GM21447 (cell line): ENCODE data around the gene SCYGR3.
A peak's percentile ranks its signal among the peaks of the same experiment; 100 is the strongest.
"Not testable (repeated sequence)": the region's sequence is repeated elsewhere in the genome, so short reads cannot be mapped to it uniquely, and the experiment has no call there.

Source experiments
- ATAC-seq: cut with Tn5 transposase; IDR thresholded peaks from one replicate; pipeline ENCODE4 v1.9.1; 2021; ENCODE audit not compliant: unreplicated experiment

The SCYGR3 gene

DNA sequence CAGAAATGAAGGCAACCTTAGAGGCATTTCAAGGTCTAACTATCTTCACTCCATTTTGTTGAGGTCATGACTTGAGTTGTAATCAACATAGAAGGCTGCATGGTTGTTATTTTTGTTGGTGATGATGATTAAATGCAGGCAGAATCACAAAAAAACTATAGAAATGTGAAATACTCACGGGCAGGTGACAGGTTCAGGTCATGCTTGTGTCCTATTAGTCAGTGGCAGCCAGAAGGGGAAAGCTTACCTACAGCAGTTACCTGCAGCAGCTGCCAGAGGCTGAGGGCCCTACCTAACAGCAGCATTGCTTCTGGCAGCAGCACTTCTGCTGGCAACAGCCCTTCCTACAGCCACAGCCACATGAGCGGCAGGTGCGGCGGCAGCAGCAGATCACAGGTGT lies 394 bp downstream of the SCYGR3 start:
- ATAC-seq: no peak

DNA sequence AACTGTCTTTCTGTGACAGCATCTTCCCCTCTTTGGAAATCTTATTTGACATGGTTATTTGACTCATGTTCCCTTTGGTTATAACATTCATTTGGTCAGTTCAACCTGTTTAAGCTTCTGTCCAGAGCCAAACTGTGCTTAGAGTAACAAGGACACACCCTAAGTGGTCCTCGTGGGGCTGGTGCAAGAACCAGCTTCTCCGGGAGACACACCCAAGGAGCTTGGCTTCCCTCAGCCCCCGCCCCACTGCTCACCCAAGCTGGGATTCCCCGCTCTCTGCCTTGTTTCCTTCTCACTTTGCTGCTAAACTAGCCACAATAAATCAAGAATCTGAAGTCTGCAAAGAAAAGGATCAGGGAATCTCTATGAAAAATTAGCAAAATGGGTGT lies 1.4 kb downstream of the SCYGR3 start:
- ATAC-seq: no peak

DNA sequence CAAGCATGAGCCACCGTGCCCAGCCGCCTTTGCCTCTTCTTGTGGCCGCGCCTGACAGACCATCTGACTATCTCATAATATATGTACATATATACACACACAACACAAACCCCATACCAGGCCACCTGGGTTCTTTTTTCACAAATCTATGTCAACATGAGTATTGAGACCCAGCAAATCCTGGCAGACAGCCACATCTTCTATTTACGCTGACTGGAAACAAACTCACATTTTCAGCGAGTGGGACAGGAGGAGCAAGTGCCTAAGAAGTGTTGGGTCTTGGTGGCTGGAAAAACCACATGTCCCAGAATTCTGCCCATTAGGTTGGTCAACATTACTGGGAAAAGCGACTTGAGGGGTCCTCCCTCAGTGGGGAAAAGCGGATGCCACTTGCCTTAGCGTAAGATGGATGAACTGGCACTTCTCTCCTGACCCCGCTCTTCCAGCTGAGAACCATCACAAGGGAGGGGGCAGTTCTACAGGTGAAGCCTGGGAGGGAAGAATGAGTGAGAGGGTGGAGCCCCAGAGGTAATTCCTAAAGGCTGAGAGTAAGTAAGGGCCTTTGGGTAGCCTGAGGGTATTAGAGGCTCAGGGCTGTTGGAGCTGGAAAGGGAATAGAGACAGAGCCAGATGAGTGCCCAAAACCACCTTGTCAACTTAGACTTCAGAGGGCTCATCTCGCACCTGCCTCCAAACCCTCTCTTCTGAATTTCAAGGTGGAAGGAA lies 1.9 kb downstream of the SCYGR3 start:
- no peak for ATAC-seq

DNA sequence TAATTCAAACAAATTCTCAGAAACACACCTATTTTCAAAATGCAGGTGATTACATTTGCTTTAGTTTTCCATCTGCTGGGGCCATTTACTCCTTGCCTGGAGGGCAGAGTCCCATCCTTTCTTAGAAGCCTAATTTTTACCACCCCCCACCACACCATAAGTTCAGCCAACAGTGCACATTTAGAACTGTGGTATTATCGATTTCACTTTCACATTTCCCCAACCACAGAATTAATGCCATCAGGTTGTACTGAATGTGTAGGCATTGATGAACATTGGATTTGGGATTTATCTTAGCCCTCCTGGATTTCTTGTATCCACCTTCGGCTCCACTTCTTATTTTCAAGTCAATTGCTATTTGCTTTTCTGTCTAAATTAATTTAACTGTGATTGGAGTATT lies 4.5 kb downstream of the SCYGR3 start:
- no peak for ATAC-seq

DNA sequence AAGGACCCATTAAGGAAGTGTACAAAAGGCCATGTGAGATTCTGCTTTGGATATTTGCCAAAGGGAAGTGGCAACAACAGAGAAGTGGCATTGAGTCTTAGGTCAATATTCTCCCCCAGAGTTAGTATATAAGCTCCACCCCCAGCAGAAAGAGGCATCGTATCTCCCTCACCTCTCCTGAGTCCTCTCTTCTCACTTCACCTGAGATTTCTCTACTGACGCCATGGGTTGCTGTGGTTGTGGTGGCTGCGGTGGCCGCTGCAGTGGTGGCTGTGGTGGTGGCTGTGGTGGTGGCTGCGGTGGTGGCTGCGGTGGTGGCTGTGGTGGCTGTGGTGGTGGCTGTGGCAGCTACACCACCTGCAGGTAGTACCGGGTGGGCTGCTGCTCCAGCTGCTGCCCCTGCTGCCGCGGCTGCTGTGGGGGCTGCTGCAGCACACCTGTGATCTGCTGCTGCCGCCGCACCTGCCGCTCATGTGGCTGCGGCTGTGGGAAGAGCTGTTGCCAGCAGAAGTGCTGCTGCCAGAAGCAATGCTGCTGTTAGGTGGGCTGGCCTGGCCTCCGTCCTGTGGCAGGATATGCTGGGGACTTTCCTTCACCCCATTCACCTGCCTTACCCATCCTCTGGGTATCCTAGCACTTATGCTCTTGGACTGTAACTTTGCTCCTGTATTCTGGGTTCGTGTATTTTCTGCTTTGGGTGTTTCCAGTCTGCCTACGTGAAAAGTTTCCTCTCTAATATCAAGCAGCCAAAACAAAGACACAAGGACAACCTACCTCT lies 5.9 kb downstream of the SCYGR3 start:
- ATAC-seq: peak; percentile 79

DNA sequence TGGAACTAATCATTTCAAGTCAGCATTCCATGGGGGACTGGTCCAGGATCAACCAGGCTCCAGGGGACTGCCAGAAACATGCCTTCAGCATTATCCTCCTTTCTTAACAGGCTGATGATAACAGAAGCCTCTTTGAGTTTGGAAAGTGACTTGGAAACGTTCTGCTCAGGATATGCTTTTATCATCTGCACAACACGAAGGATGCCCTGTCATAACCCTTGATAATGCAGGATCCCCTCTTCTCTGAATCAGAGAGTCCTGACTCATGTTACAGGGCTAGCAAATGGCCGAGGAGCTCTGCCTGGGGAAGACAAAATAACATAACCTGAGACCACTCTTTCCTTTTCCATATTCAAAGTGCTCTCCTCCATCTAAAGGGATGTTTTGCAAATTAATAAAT lies 6.7 kb downstream of the SCYGR3 start:
- ATAC-seq: no peak

DNA sequence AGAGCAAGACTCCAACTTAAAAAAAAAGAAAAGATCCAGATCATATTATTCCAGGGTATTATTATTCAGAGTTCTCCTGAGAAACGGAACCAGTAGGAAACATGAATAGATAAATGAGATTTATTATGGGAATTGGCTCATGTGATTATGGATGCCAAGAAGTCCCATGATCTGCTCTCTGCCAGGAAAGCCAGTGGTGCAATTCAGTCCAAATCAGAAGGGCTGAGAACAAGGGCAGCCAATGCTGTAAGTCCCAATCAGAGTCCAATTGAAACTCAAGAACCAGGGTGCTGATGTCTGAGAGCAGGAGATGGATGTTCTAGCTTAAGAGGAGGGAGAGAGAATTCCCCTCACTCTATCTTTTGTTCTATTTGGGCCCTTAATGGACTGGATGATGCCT lies 8.2 kb downstream of the SCYGR3 start:
- ATAC-seq: no peak

DNA sequence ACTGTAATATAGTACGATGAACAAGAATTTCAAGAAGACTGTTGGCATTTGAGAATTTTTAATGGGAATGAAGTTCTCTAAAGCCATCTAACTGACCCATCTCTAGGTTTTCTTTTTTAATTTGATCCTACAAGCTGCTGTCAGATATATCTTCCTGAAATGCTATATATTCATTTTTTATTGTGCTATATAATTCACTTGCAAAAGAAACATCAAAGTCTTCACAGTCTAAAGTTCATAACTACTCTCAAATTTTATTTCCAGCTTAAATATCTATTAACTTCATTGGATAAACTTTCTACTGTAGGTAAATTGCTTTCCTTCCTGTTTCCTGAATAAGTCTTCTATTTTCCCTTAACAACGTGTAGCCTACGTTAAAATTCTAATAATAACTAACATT lies 12.3 kb downstream of the SCYGR3 start:
- no peak for ATAC-seq

DNA sequence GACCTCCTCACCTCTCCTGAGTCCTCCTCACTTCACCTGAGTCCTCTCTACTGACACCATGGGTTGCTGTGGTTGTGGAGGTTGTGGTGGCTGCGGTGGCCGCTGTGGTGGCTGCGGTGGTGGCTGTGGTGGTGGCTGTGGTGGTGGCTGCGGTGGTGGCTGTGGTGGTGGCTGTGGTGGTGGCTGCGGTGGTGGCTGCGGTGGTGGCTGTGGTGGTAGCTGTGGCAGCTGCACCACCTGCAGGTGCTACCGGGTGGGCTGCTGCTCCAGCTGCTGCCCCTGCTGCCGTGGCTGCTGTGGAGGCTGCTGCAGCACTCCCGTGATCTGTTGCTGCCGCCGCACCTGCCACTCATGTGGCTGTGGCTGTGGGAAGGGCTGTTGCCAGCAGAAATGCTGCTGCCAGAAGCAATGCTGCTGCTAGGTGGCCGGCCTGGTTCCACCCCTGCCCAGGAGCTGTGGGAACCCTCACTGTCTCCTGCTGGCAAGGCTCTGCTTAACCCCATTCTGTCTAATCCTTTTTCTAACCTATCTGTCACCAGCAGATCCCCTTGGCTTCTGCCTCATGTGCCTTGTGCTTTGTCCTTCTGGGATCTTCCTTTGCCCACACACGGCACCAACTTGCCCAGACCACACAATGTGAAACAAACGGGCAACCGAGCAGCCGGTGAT lies 15.7 kb downstream of the SCYGR3 start, which contains the start of gene SCYGR2:
Gene SCYGR2 (plus strand): TSS at position 59 of the 669 bp plus-strand sequence. CDS start 0 bp downstream, at position 59.
- not testable (repeated sequence) for ATAC-seq

DNA sequence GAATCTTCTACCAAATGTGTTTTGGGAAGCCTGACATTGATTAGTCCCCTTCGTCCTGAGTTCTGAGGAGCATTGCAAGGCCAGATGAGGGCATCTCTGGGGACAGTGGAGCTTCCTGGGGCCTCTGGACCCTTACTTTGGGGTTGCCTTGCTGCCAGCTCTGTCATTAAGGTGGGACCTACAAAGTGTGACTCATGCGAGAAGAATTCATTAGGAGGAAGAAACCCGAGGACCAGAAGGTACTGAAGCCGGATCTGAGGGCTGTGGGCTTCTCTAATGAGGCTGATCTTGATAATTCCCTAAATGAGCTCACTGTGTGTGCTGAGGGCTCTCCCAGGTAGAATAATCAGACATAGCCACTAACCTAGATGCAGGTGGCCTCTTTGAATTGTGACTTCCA lies 16.6 kb downstream of the SCYGR3 start:
- ATAC-seq: no peak

DNA sequence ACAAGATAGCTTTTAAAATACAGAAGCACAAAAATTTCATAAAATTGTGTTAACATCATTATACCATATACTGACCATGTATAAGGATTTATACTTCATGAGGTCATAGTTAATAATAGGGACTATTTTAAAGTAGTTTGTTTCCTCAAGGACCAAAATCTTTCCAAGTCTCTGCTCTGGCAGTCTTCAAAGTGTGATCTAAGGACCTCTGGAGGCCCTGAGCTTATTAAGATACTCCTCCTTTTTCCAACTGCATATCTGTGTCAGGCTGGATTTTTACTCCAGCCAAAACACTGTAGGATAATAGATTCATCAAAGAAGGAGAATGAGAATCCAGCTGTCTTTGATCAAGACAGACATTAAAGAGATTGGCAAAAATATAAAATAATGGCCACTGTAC lies 17.6 kb downstream of the SCYGR3 start:
- no peak for ATAC-seq

DNA sequence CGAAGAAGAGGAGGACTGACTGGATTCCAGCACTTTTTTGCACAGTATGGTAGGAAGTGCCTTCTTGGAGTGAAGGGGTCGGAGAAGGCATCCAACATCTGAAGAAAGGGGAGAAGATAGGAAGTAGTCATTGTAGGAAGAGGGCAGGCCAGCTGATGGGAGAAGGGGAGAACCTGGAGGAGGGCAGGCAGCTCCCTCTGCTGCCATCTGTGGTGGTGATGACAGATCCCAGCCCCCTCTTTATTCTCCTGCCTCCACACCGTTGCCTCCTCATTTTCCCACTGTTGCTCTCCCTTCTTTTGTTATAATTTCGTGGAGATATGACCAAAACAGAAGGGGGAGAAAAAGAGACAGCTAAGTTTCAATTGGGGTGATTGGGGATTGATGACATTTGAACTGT lies 18.8 kb downstream of the SCYGR3 start:
- ATAC-seq: no peak

DNA sequence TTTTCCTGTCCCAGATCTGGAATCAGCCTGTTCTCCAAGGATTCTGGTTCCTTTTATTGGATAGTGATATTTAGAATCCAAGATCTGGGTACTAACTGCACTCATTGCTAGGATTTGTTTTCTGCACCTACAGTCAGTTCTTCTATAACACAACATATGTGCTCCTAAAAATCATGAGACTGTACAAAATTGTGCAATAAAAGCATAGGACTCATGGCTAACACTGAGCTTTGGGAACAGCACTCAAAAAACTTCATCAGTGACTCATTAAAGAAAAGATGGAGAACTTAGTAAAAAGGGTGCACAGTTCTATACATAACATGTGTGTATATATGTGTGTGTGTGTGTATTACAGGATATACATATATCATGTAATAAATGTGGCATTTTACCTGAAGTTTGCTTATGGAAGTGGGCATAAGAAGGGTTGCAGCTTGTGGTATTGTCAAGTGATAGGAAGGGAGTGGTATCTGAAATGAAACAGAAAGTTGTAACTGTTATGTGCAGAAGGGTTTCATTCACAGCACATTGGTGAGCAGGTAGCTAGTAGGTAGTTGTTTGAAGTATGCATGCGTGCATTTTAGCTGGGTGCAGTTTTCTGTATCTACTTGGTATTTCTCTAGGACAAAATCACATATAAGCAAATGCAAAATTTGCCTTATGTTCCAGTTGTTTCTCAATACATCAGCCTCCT lies 21.8 kb downstream of the SCYGR3 start:
- ATAC-seq: peak; percentile 82

DNA sequence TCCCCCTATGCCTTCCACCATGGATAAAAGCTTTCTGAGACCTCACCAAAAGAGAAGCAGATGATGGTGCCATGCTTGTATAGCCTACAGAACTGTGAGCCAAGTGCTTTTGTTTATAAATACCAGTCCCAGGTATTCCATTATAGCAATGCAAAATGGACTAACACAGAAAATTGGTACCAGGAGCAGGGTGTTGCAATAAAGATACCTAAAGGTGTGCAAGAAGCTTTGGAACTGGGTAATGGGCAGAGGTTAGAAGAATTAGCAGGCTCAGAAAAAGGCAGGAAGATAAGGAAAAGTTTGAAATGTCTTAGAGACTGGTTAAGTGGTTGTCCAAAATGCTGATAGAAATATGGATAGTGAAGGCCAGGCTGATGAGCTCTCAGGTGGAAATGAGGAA lies 32.3 kb downstream of the SCYGR3 start:
- no peak for ATAC-seq

DNA sequence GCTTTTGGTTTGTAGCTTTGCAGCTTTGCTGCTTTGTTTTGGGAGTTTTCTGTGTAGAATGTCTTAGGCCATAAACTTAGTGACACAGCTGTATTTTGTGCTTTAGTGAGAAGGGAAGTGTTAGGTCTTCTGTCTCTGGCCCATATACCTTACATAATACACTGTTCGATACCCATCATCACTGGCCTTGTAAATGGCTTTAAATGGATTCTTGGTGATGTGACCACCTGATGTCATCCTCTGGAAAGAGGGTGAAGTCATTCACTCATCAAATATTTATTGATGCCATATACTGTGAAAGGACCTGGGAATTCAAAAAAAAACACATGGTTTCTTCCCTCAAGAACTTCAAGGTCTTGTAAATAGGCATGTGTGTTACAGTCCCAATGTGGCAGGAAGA lies 34.8 kb downstream of the SCYGR3 start:
- no peak for ATAC-seq

DNA sequence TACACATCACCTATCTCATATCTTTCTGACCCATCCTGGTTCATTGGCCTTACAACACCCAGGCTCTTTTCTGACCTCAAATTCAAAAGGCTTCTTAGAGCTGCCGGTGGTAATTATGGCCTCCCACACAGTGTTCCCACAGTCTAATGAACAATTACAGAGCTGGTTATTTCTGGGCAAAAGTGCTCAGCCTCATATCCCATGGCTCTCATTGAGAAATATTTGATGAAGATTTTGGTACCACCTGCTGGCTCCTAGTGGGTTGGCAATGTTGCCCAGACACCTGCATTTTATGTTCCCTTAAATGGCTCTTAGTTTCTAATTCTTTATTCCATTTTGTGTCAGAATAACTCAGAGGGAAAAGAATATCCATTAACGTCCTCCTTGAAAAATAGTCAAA lies 36.0 kb downstream of the SCYGR3 start:
- no peak for ATAC-seq

DNA sequence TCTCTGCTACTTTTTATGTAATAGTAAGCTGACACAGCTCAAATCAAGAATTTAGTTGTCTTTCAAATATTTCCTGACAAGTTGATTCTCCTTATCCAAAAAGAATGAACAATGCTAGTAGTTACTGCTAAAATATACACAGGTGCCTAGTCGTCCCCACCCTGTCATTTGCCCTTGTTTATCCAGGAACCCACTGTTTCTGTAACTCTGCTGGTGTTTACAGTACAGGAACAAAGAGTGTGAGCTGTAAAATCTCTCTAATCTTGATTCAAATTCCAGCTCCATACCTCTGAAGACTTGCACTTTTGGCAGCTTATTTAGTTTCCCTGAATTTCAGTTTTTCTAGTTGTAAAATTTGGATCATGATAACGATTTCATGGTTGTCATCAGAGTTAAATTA lies 37.1 kb downstream of the SCYGR3 start:
- ATAC-seq: no peak

DNA sequence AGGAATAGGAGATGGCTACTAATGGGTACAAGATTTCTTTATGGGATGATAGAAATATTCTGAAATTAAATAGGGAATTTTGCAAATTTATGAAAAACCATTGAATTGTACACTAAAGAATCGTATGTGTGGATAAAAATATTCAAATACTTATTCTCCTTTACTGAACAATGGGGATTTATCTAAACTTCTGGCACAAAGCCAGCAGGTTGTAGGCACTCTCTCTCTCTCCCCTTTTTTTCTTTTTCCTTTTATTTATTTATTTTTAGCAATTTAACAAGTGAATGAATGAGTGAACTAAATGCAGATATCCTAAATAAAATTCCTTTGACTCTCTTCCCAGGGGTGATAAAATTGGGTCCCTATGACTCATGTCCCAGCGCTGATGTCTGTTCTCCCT lies 37.8 kb downstream of the SCYGR3 start:
- no peak for ATAC-seq

DNA sequence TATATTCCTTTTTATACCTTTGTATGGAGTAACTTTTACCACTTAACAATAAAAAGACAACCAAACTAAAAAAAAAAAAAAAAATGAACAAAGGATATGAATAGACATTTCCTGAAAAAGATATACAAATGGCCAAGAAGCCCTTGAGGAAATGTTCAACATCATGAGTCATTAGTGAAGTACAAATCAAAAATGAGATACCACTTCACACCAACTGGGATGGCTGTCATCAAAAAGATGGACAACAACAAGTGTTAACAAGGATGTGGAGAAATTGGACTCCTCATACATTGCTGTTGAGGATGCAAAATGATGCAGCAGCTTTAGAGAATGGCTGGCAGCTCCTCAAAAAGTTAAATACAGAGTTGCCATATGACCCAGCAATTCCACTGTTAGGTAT lies 38.5 kb downstream of the SCYGR3 start:
- no peak for ATAC-seq

DNA sequence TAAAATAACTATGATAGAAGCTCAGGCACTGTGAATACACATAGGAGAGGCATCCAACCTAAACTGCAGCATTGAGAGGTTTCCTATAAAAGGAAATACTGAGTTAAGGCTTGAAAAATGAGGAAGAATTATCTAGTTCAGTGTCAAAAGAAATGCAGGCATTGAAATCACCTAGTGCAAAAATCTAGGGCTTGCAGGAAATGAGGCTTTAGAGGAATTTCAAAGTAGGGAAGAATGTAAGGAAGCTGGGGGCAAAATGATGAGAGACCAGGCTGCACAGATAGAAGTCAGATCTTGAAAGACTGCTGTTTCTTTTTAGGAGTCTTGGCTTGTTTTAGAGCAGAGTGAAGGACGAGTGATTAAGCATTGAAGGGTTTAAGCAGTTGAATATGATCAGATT lies 44.0 kb downstream of the SCYGR3 start:
- ATAC-seq: no peak

DNA sequence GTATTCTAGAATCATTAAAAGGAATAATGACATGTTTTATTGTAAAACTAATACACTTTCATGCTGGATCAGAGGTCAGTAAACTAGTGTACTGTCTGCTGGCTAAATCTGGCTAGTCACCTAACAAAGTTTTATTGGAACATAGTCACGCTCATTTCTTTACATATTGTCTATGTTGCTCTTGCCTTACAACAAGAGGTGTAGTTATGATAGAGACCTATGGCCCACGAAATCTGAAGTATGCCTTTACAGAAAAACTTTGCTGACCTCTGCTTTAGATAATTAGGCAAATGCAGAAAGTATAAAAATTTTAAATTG lies 45.8 kb downstream of the SCYGR3 start:
- no peak for ATAC-seq

DNA sequence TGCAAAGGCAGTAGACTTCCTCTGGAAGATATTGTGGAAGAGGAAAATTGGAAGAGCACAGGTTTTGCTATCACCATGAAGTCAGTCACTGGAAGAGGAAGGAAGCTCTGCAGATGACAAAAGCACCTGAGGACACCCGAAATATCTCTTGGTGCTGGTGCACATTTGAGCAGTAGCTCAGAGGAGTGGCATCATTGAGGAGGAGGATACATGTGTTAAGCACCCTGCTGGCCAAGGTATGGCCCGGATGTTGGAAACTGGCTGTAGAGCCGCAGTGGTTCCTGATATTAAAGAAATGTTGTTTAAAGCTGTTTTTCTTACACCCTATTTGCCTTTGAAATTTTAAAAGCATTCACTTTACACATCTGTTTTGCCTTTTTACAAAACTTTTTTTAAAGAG lies 48.6 kb downstream of the SCYGR3 start:
- ATAC-seq: no peak
